LNCAP (cell line): ENCODE data around the gene RBM5.

Source experiments
- CTCF ChIP-seq: fragments of 450-650 bp; IDR thresholded peaks from 2 replicates; pipeline ENCODE4 v1.5.1; 2017; ENCODE audit warnings: mild to moderate bottlenecking

The RBM5 gene

GRCh38 chr3:50146316-50146901, 57.7 kb downstream of the RBM5 start:
- no peak for TF ChIP-seq CTCF

GRCh38 chr3:50147016-50147415, 58.3 kb downstream of the RBM5 start:
- TF ChIP-seq CTCF, result no peak

GRCh38 chr3:50147447-50147846, 58.7 kb downstream of the RBM5 start:
- no peak for TF ChIP-seq CTCF

GRCh38 chr3:50147861-50148260, 59.1 kb downstream of the RBM5 start:
- TF ChIP-seq CTCF, result no peak

- no peak for TF ChIP-seq CTCF
Measured at GRCh38 chr3:50150404-50150750, 61.7 kb downstream of the RBM5 start.

GRCh38 chr3:50150863-50151686, 62.4 kb downstream of the RBM5 start:
- no peak for TF ChIP-seq CTCF

GRCh38 chr3:50151728-50152127, 63.0 kb downstream of the RBM5 start:
- TF ChIP-seq CTCF, result no peak
